Activated T-helper 1 cell treated with anti-CD3 and anti-CD28 coated beads, Interleukin-2, amount 50 U/mL, for 16 hours (primary cell): ENCODE measurements around the gene PLK3.

Source experiments
- DNase-seq, 2 donors: peaks; one replicate each; pipeline ENCODE4 v3.0.0-alpha.2; 2020; ENCODE audit warnings: low read depth in 1 of 2, low spot score in 1 of 2

PLK3 gene

DNA sequence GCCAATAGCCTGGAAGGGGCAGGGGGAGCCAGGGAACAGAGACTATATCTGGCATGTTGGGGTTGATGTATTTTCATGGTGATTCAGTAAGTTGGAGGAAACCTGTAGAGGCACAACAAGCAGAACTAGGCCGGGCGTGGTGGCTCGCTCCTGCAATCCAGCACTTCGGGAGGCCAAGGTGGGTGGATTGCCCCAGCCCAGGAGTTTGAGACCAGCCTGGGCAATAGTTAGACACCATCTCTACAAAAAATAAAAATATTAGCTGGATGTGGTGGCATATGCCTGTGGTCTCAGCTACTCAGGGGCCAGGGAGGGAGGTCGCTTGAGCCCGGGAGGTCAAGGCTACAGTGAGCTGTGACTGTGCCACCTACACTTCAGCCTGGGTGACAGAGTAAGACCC lies 53.0 kb downstream of the PLK3 start:
- DNase-seq, result no peak

DNA sequence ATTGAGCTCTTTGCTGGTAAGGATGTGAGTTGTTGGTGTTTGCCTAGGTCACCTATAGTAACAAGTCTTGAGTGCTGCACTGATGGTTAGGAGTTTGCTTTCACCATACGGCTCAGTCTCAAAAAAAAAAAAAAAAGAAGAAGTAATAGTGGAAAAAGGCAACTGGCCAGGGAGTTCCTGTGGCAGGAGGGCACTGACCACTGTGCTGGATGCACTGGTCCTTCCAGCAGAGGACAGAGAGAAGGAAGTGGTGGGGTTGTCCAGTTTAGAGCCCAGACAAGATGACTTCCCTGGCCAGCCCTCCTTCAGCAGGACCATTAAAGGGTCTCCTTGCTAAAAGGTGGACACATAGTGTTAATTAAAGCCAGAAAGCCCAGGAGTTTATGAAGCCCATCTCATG lies 54.8 kb downstream of the PLK3 start:
- DNase-seq, result no peak
